HG03457 (cell line): ENCODE results near the gene SRRM4.

Experiments used
- ATAC-seq: cut with Tn5 transposase; IDR thresholded peaks from one replicate; pipeline ENCODE4 v1.9.1; 2021; ENCODE audit warnings: moderate number of reproducible peaks; ENCODE audit not compliant: unreplicated experiment

The SRRM4 gene

GRCh38 chr12:119114294-119114693 is 133.0 kb downstream of the SRRM4 start:
- no peak for ATAC-seq

- no peak for ATAC-seq
Observed at GRCh38 chr12:119115296-119115905, 134.1 kb downstream of the SRRM4 start.

GRCh38 chr12:119117936-119118335 is 136.6 kb downstream of the SRRM4 start:
- ATAC-seq, result no peak

- no peak for ATAC-seq
Observed at GRCh38 chr12:119118625-119119024, 137.3 kb downstream of the SRRM4 start.

GRCh38 chr12:119122047-119122446 is 140.7 kb downstream of the SRRM4 start:
- ATAC-seq, result no peak

GRCh38 chr12:119122751-119123150 is 141.4 kb downstream of the SRRM4 start:
- no peak for ATAC-seq

- ATAC-seq, result no peak
Observed at GRCh38 chr12:119128527-119128926, 147.2 kb downstream of the SRRM4 start.

GRCh38 chr12:119129827-119130434 is 148.6 kb downstream of the SRRM4 start:
- no peak for ATAC-seq

- no peak for ATAC-seq
Observed at GRCh38 chr12:119130523-119130922, 149.2 kb downstream of the SRRM4 start.

GRCh38 chr12:119134284-119135072 is 153.1 kb downstream of the SRRM4 start:
- ATAC-seq, result no peak

- no peak for ATAC-seq
Observed at GRCh38 chr12:119136811-119137410, 155.6 kb downstream of the SRRM4 start.

GRCh38 chr12:119139448-119139847 is 158.1 kb downstream of the SRRM4 start:
- no peak for ATAC-seq

GRCh38 chr12:119145367-119145766 is 164.0 kb downstream of the SRRM4 start:
- ATAC-seq, result no peak

- no peak for ATAC-seq
Observed at GRCh38 chr12:119147847-119148448, 166.6 kb downstream of the SRRM4 start.

GRCh38 chr12:119149270-119149669 is 167.9 kb downstream of the SRRM4 start:
- ATAC-seq, result no peak

- ATAC-seq, result no peak
Observed at GRCh38 chr12:119151445-119152026, 170.2 kb downstream of the SRRM4 start.

- ATAC-seq, result no peak
Observed at GRCh38 chr12:119153477-119154434, 172.4 kb downstream of the SRRM4 start.

GRCh38 chr12:119154435-119154818 is 173.1 kb downstream of the SRRM4 start:
- no peak for ATAC-seq

GRCh38 chr12:119156401-119157044 is 175.2 kb downstream of the SRRM4 start:
- no peak for ATAC-seq
